Measurements from ENCODE around the gene GPN2. TPM values are rescaled to one million over a fixed set of nuclear protein-coding genes. Genes with fewer than 3 reads are reported as not detected.
"Not testable (repeated sequence)": the region's sequence is repeated elsewhere in the genome, so short reads cannot be mapped to it uniquely, and the experiment has no call there.

The GPN2 gene
- total RNA-seq, 2 experiments from 2014 or later = 25.9 to 26.9 TPM

DNA sequence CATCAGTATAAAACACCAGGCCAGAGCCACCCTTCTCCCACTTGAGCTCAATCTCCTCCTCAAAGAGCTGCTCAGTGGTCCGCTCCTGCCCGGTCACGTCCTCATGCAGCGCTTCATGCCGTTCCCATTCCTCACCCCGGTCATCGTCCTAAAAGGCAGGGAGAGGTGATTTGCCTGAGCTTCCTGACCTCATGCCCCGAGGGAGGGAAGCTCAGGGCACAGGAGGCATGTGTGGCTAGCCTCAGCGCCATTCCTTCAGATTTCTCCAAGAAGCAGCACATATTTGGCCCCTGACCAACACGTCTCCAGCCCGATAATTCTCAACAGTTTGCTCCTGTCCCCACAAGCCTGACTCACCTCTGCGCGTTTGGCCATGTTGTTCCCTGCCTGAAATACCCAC is 4.2 kb upstream of the GPN2 start:
- no peak overlapping the region for H3K27ac Mint-ChIP-seq

DNA sequence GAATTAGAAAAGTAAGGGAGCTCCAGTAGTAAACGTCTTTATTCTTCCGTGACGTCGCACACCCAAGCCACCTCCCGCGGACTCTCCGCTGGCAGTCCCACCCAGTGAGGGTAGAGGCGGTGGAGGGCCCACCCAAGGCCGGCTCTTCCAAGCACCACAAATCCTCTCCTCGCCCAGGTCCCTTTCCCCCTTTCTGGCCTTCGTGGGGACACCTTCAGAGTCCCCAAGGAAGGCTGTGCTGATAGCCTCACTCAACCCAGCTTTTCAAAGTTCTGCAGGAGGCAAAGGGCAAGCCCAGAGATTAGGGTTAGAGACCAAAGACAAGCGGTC is 349 bp upstream of the GPN2 start:
- peaks cover 54% of the 10 kb centered on the region for H3K36me3 Mint-ChIP-seq (ENCODE audit: low read depth)
- H3K4me3 Mint-ChIP-seq = peak overlapping the region; percentile 94
- H3K27me3 Mint-ChIP-seq = no peaks in the 10 kb centered on the region
- H3K27ac Mint-ChIP-seq = peak overlapping the region; percentile 95
- ChIA-PET CTCF (interaction anchor here (0.7 to 1.6 kb wide), 10 partner anchors 9 to 102 kb away, joined by 3 to 11 read pairs (median 3); partner anchors contain the start of gene GPATCH3), POLR2A (interaction anchor here (0.6 to 1.4 kb wide), 4 partner anchors 10 to 25 kb away, joined by 3 to 5 read pairs (median 5); partner anchors contain the start of gene GPATCH3)
- no peak for DNase-seq
- H3K4me1 Mint-ChIP-seq = peaks cover 34% of the 10 kb centered on the region
- H3K9me3 Mint-ChIP-seq = no peaks in the 10 kb centered on the region

More for the DNA sequence above, 4.2 kb upstream of the GPN2 start:
- no peak overlapping the region for H3K4me3 Mint-ChIP-seq
- no peak for DNase-seq
- H3K9me3 Mint-ChIP-seq = no peaks in the 10 kb centered on the region
- POLR2A ChIA-PET = no interaction called here
- H3K27me3 Mint-ChIP-seq = no peaks in the 10 kb centered on the region
- CTCF ChIA-PET = interaction anchor here (1.1 kb wide), 1 partner anchor 12 kb away, joined by 5 read pairs; no protein-coding TSS in a partner anchor
- H3K36me3 Mint-ChIP-seq (ENCODE audit: low read depth) = peaks cover 43% of the 10 kb centered on the region
- H3K4me1 Mint-ChIP-seq = peaks cover 31% of the 10 kb centered on the region

DNA sequence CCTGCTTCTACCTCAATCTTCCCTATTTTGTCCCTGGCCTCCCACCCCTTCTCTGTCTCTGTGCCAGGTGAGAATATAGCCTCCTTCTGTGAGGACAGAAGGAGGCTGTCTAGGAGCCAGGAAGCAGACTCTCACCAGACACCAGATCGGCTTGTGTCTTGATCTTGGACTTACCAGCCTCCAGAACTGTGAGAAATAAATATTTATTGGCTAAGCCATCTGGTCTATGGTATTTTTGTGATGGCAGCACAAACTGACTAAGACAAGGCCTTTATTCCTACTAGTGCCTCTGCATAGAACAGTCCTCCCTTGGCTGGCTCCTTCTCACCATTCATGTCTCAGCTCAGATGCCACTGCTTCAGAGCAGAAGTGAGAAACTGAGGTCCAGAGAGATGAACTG is 1.9 kb downstream of the GPN2 start:
- POLR2A ChIA-PET = interaction anchor here (0.6 to 0.7 kb wide), 2 partner anchors 10 to 23 kb away, joined by 3 to 5 read pairs; no protein-coding TSS in a partner anchor
- H3K27me3 Mint-ChIP-seq = no peaks in the 10 kb centered on the region
- H3K36me3 Mint-ChIP-seq (ENCODE audit: low read depth) = peaks cover 62% of the 10 kb centered on the region
- no peaks in the 10 kb centered on the region for H3K9me3 Mint-ChIP-seq
- peaks cover 31% of the 10 kb centered on the region for H3K4me1 Mint-ChIP-seq
- peak overlapping the region; percentile 34 for H3K27ac Mint-ChIP-seq
- peak overlapping the region; percentile 94 for H3K4me3 Mint-ChIP-seq
- DNase-seq = no peak
- CTCF ChIA-PET = interaction anchor here (0.6 to 2.3 kb wide), 10 partner anchors 10 to 286 kb away, joined by 3 to 10 read pairs (median 4); partner anchors contain the start of genes GPATCH3 and PIGV

DNA sequence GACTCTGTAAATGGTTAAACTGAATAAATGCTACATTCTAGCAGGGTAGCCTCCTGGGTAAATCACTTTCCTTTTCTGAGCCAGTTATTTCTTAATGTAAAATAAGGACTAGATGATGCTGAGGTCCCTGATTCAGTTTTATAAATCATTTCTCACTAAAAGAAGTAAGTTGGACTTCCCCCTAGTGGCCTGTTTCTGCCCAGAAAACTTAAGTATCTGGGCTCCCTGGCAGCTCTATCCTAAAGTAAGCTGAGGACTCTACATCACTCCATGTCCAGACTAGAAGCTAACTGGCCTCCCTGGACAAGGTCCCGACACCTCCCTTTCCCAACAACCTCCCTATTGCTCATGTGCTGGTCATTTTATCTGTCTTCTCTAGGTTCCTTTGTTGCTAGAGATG is 3.0 kb downstream of the GPN2 start:
- Mint-ChIP-seq H3K9me3 (no peaks in the 10 kb centered on the region), H3K36me3 (ENCODE audit: low read depth) (peaks cover 61% of the 10 kb centered on the region), H3K4me1 (peaks cover 36% of the 10 kb centered on the region), H3K4me3 (peak overlapping the region; percentile 2), H3K27ac (no peak overlapping the region), H3K27me3 (no peaks in the 10 kb centered on the region)
- ChIA-PET CTCF (interaction anchor here (0.6 to 2.3 kb wide), 16 partner anchors 9 to 844 kb away, joined by 3 to 10 read pairs (median 4); partner anchors contain the start of gene GPATCH3), POLR2A (interaction anchor here (0.6 to 0.7 kb wide), 3 partner anchors 55 to 375 kb away, joined by 5 read pairs; no protein-coding TSS in a partner anchor)
- peak; percentile 27 for DNase-seq

DNA sequence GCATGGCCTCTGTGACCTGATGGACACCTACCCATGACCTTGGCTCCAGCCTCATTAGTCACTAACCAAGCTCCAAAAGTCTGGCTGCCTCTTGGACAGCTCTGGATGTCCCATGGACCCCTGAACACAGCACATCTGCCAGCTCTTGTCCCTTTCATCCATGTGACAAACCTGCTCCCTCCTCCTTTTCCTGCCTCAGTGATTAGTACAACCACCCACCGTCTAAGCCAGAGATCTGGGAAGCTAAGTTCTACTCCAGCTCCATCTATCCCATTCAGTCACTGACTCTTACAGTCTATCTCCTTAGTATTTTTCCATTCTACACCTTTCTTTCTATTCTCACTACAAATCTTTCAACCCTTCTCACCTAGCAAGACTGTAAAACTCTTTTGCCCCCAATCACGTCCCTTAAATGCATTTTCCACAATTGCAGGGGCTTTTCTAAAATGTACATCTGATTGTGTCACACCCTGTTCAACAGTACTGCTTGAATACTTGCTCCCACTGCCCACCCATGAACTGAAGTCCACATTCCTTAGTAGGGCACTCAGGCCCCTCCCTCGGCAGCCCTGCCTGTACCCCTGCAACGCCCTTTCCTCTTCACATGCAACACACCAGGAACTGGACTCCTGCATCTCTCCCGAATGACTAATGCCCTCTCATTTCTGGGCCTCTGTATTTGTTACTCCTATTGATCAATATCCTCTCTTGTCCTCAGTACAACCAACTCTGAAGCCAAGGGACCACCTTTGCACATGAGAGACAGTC is 7.2 kb downstream of the GPN2 start:
- no peaks in the 10 kb centered on the region for H3K27me3 Mint-ChIP-seq
- no peak overlapping the region for H3K27ac Mint-ChIP-seq
- ChIA-PET CTCF (interaction anchor here (1.5 to 1.7 kb wide), 2 partner anchors 12 to 50 kb away, joined by 5 read pairs; no protein-coding TSS in a partner anchor), POLR2A (no interaction called here)
- peaks cover 49% of the 10 kb centered on the region for H3K36me3 Mint-ChIP-seq (ENCODE audit: low read depth)
- no peak overlapping the region for H3K4me3 Mint-ChIP-seq
- DNase-seq = no peak
- H3K9me3 Mint-ChIP-seq = no peaks in the 10 kb centered on the region
- peaks cover 9% of the 10 kb centered on the region for H3K4me1 Mint-ChIP-seq

DNA sequence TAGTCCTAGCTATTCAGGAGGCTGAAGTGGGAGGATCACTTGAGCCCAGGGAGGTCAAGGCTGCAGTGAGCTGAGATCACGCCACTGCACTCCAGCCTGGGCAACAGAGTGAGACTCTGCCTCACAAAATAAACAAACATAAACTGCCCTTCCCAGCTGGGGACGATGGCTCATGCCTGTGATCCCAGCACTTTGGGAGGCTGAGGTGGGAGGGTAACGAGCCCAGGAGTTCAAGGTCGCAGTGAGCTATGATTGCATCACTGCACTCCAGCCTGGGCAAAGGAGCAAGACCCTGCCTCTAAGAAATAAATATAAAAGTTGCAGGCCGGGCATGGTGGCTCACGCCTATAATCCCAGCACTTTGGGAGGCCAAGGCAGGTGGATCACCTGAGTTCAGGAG is 8.5 kb downstream of the GPN2 start:
- H3K36me3 Mint-ChIP-seq (ENCODE audit: low read depth) = peaks cover 45% of the 10 kb centered on the region
- DNase-seq, POLR2A ChIA-PET, H3K9me3 Mint-ChIP-seq, H3K4me3 Mint-ChIP-seq, H3K4me1 Mint-ChIP-seq, H3K27me3 Mint-ChIP-seq: not testable (repeated sequence)
- CTCF ChIA-PET = interaction anchor here (1.1 to 1.9 kb wide), 6 partner anchors 9 to 92 kb away, joined by 3 to 6 read pairs (median 4); partner anchors contain the start of gene GPN2
- peak overlapping the region; percentile 50 for H3K27ac Mint-ChIP-seq

DNA sequence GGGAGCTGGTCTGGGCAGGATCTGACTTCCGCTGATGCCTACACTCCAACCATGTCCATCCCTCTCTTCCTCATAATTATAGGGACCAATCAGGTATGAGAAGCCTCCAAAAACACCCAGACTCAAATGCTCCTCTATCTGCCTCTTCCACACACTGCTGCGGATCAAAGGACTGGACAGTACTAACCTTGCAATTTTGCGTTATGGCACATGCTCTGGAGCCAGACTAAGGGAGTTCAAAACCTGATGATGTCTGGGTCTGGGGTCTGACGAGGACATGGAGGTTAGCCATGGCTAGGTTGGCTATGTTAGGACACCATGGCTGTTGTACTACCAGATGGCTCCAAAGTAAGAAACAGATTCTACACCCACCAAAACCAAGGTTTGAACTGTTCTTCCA is 10.3 kb downstream of the GPN2 start:
- Mint-ChIP-seq H3K27me3 (no peaks in the 10 kb centered on the region), H3K27ac (no peak overlapping the region), H3K4me3 (no peak overlapping the region), H3K4me1 (peaks cover 5% of the 10 kb centered on the region), H3K9me3 (no peaks in the 10 kb centered on the region), H3K36me3 (ENCODE audit: low read depth) (peaks cover 35% of the 10 kb centered on the region)
- DNase-seq = no peak
- ChIA-PET POLR2A (interaction anchor here (0.6 kb wide), 1 partner anchor 21 kb away, joined by 3 read pairs; the partner anchor contains the start of gene GPATCH3), CTCF (no interaction called here)

DNA sequence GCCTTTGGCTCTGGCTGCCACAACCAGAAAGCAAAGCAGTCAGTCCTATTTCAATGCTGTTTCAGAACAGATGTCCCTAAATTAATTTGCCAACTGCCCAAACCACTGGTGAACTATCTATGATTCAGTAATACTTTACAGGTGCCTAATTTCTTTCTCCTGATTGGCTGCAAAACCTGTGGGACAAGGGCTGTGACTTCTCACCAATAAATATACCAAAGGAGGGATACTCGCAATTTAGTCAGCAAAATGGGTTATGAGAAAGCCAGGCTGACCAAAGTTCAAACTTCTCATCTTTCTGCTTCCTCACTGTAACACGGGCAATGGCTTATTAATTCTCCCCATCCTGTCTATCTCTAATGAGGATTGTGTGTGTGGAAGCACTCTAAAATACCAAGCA is 12.8 kb downstream of the GPN2 start:
- CTCF ChIA-PET = interaction anchor here (2.1 to 2.5 kb wide), 2 partner anchors 9 to 10 kb away, joined by 10 read pairs; no protein-coding TSS in a partner anchor
- POLR2A ChIA-PET = no interaction called here
- H3K4me1 Mint-ChIP-seq = no peaks in the 10 kb centered on the region
- no peaks in the 10 kb centered on the region for H3K27me3 Mint-ChIP-seq
- no peak for DNase-seq
- H3K9me3 Mint-ChIP-seq = no peaks in the 10 kb centered on the region
- no peak overlapping the region for H3K4me3 Mint-ChIP-seq
- H3K36me3 Mint-ChIP-seq (ENCODE audit: low read depth) = peaks cover 16% of the 10 kb centered on the region
- no peak overlapping the region for H3K27ac Mint-ChIP-seq

DNA sequence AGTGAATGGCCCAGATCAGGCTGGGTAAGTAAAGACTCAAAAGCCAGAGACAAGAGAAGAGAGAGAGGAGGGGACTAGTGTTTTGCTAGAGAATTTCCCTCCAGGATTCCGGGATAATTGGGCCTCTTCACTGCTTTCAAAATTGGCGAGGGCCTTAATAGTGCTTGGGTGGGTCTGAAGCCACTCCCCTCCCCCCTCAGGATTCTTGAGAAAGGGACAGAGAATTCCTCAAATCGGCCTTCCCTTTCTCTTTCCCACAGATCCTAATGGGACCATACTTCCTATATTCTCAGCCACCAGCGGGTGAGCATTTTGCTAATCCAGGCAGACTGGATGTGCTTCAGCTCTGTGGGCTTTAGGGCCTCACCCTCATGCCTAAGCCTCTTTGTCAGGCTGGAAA is 15.2 kb downstream of the GPN2 start:
- ChIA-PET CTCF (interaction anchor here (1.4 kb wide), 1 partner anchor 20 kb away, joined by 4 read pairs; no protein-coding TSS in a partner anchor), POLR2A (interaction anchor here (0.8 kb wide), 1 partner anchor 15 kb away, joined by 5 read pairs; the partner anchor contains the start of gene GPN2)
- Mint-ChIP-seq H3K36me3 (ENCODE audit: low read depth) (peaks cover 9% of the 10 kb centered on the region), H3K4me3 (no peak overlapping the region), H3K27me3 (no peaks in the 10 kb centered on the region), H3K9me3 (no peaks in the 10 kb centered on the region), H3K4me1 (no peaks in the 10 kb centered on the region), H3K27ac (no peak overlapping the region)
- no peak for DNase-seq

DNA sequence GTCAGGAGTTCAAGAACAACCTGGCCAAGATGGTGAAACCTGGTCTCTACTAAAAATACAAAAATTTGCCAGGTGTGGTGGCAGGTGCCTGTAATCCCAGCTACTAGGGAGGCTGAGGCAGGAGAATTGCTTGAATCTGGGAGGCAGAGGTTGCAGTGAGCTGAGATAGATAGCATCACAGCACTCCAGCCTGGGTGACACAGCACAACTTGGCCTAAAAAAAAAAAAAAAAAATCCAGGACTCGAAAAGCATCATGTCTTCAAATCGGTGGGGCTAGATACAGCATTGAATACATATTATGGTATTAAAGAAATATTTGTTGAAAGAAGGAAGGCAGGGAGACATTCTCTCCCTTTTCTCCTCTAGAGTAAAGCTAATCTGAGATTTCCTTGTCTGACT is 17.0 kb downstream of the GPN2 start:
- H3K9me3 Mint-ChIP-seq; POLR2A ChIA-PET; H3K4me1 Mint-ChIP-seq; H3K4me3 Mint-ChIP-seq; H3K27me3 Mint-ChIP-seq; DNase-seq; H3K36me3 Mint-ChIP-seq (ENCODE audit: low read depth): not testable (repeated sequence)
- CTCF ChIA-PET = interaction anchor here (0.6 to 1.2 kb wide), 5 partner anchors 15 to 1397 kb away, joined by 3 to 5 read pairs (median 3); no protein-coding TSS in a partner anchor
- peak overlapping the region; percentile 62 for H3K27ac Mint-ChIP-seq

DNA sequence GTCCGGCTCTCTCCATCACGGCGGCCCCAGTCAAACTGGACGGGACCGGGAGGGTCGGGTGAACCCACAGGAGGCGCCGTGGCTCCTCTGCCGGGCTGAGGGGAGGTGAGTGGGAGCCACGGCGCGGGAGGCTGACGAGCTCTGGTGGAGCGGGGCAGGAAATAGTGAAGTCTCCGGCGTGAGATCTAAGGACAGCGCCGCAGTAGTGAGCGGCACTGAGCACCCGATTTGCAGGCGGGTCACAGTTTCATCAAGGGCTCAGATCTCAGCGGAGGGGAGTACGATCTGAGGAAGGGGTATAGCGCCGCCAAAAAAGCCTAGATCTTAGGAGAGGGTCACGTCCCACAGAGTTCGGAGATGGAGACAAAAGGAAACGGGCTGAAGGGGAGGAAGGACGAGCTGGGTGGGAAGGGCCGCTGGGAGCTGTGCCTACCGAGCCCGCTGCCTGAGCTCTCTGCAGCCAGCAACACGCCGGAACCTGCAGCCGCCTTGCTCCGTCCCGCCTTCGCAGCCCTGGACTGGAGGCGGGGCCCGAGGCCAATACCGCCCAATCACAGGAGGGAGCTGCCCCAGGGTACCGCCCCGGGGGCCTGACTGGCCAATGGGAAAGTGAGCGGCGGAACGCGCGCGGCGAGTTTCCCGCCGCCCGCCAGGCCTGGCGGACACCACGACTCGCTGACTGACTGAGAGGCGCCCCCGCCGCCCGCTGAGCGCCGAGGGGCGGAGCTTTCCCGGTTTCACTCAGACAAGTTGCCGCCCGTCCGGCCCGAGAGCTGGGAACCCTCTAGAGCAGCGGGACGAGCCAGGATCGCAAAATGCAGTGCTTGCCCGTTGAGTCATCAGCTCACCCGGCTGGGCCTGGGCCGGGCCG is 25.2 kb downstream of the GPN2 start:
- Mint-ChIP-seq H3K4me1 (peaks cover 34% of the 10 kb centered on the region), H3K36me3 (ENCODE audit: low read depth) (no peaks in the 10 kb centered on the region), H3K27ac (peak overlapping the region; percentile 93), H3K9me3 (no peaks in the 10 kb centered on the region), H3K4me3 (peak overlapping the region; percentile 82), H3K27me3 (no peaks in the 10 kb centered on the region)
- peak; percentile 96 for DNase-seq
- CTCF ChIA-PET = interaction anchor here (0.6 to 2.7 kb wide), 9 partner anchors 9 to 669 kb away, joined by 3 to 8 read pairs (median 4); partner anchors contain the start of gene ZDHHC18
- POLR2A ChIA-PET = interaction anchor here (0.8 to 1.7 kb wide), 8 partner anchors 9 to 172 kb away, joined by 3 to 11 read pairs (median 4); partner anchors contain the start of genes GPN2 and PIGV

DNA sequence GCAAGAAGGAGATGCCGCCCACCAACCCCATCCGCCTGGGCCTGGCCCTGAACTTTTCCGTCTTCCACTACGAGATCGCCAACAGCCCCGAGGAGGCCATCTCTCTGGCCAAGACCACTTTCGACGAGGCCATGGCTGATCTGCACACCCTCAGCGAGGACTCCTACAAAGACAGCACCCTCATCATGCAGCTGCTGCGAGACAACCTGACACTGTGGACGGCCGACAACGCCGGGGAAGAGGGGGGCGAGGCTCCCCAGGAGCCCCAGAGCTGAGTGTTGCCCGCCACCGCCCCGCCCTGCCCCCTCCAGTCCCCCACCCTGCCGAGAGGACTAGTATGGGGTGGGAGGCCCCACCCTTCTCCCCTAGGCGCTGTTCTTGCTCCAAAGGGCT is 26.4 kb downstream of the GPN2 start:
- Mint-ChIP-seq H3K27ac (peak overlapping the region; percentile 93), H3K27me3 (no peaks in the 10 kb centered on the region)

More for the DNA sequence above, 26.4 kb downstream of the GPN2 start:
- DNase-seq = no peak
- H3K9me3 Mint-ChIP-seq = no peaks in the 10 kb centered on the region
- ChIA-PET CTCF (interaction anchor here (0.8 to 1.3 kb wide), 2 partner anchors 37 to 39 kb away, joined by 3 to 5 read pairs; partner anchors contain the start of gene GPATCH3), POLR2A (interaction anchor here (1.7 kb wide), 1 partner anchor 30 kb away, joined by 8 read pairs; no protein-coding TSS in a partner anchor)
- H3K36me3 Mint-ChIP-seq (ENCODE audit: low read depth) = no peaks in the 10 kb centered on the region
- H3K4me1 Mint-ChIP-seq = peaks cover 34% of the 10 kb centered on the region
- peak overlapping the region; percentile 82 for H3K4me3 Mint-ChIP-seq

Measured in activated CD4-positive, alpha-beta T cell treated with anti-CD3 and anti-CD28 coated beads, Interleukin-2, amount 10 ng/mL, durations not matched to agents 7 days and 5 days (primary cell).